Fibroblast of skin of scalp (primary cell): ENCODE data around the gene TARS3.
"Not testable (repeated sequence)": the region's sequence is repeated elsewhere in the genome, so short reads cannot be mapped to it uniquely, and the experiment has no call there.

Experiments used
- DNase-seq: peaks from one replicate; pipeline ENCODE4 v3.0.0-alpha.2; 2013

TARS3 gene

GRCh38 chr15:101654171-101654570 is 70.1 kb downstream of the TARS3 start:
- no peak for DNase-seq

- peak; percentile 51 for DNase-seq
Measured at GRCh38 chr15:101652786-101653430, 71.4 kb downstream of the TARS3 start.

GRCh38 chr15:101652098-101652785 is 72.0 kb downstream of the TARS3 start, which contains the start of gene TM2D3:
TSS of gene TM2D3 (minus strand) at chr15:101652381. CDS start at chr15:101652361, 20 bp downstream.
- peak; percentile 94 for DNase-seq

- DNase-seq = no peak
Measured at GRCh38 chr15:101651554-101652097, 72.6 kb downstream of the TARS3 start.

- no peak for DNase-seq
Measured at GRCh38 chr15:101650145-101650544, 74.1 kb downstream of the TARS3 start.

GRCh38 chr15:101648356-101648755 is 75.9 kb downstream of the TARS3 start:
- DNase-seq = no peak

- DNase-seq = no peak
Measured at GRCh38 chr15:101647251-101647650, 77.0 kb downstream of the TARS3 start.

- DNase-seq = peak; percentile 38
Measured at GRCh38 chr15:101646672-101647071, 77.6 kb downstream of the TARS3 start.

GRCh38 chr15:101642361-101642760 is 81.9 kb downstream of the TARS3 start:
- no peak for DNase-seq

GRCh38 chr15:101641894-101642293 is 82.4 kb downstream of the TARS3 start:
- no peak for DNase-seq

GRCh38 chr15:101641129-101641764 is 83.0 kb downstream of the TARS3 start:
- peak; percentile 62 for DNase-seq

- no peak for DNase-seq
Measured at GRCh38 chr15:101639667-101640066, 84.6 kb downstream of the TARS3 start.

- no peak for DNase-seq
Measured at GRCh38 chr15:101637919-101638318, 86.4 kb downstream of the TARS3 start.

GRCh38 chr15:101637516-101637915 is 86.8 kb downstream of the TARS3 start:
- no peak for DNase-seq

GRCh38 chr15:101637038-101637437 is 87.2 kb downstream of the TARS3 start:
- no peak for DNase-seq

- DNase-seq = no peak
Measured at GRCh38 chr15:101635944-101636727, 88.1 kb downstream of the TARS3 start.

GRCh38 chr15:101633356-101633755 is 90.9 kb downstream of the TARS3 start:
- DNase-seq = no peak

GRCh38 chr15:101626729-101627128 is 97.5 kb downstream of the TARS3 start:
- DNase-seq = not testable (repeated sequence)

GRCh38 chr15:101625980-101626379 is 98.3 kb downstream of the TARS3 start:
- no peak for DNase-seq

- DNase-seq = no peak
Measured at GRCh38 chr15:101625184-101625583, 99.1 kb downstream of the TARS3 start.

- no peak for DNase-seq
Measured at GRCh38 chr15:101623367-101624304, 100.6 kb downstream of the TARS3 start.
